SK-MEL-5 (cell line): ENCODE results near the gene DIP2A. TPM values are rescaled to one million over a fixed set of nuclear protein-coding genes. Genes with fewer than 3 reads are reported as not detected.
"Not testable (repeated sequence)": the region's sequence is repeated elsewhere in the genome, so short reads cannot be mapped to it uniquely, and the experiment has no call there.

Experiments used
- DNase-seq: peaks from one replicate; pipeline ENCODE4 v3.0.0-alpha.2; 2016; ENCODE audit warnings: low read depth, low spot score
- in situ Hi-C: cut with HindIII; loops from 2 replicates; pipeline ENCODE4 v1.10.0; 2016; ENCODE audit warnings: low sequenced_read_pairs, high pct_unique_total_duplicates, low pct_unique_long_range_greater_than_20kb
- total RNA-seq: library from RNA; depleted of rRNA; stranded (reverse); fragments of >200 nt; shearing (Covaris generic); gene quantifications from 2 replicates; pipeline ENCODE4 v1.2.3, GENCODE V29; 2014

The DIP2A gene
- total RNA-seq, 1 experiment from 2014 or later, result 8.7 TPM

GRCh38 chr21:46424039-46424591 is 34.6 kb upstream of the DIP2A start:
- no peak for DNase-seq
- in situ Hi-C loops, result no loop called here

- DNase-seq, result no peak
- in situ Hi-C loops, result no loop called here
These were observed 34.1 kb upstream of the DIP2A start for GRCh38 chr21:46424621-46425020.

- DNase-seq, result no peak
- in situ Hi-C loops, result no loop called here
These were observed 33.6 kb upstream of the DIP2A start for GRCh38 chr21:46425041-46425440.

GRCh38 chr21:46425571-46425970 is 33.1 kb upstream of the DIP2A start:
- DNase-seq, result no peak
- in situ Hi-C loops, result no loop called here

DNA sequence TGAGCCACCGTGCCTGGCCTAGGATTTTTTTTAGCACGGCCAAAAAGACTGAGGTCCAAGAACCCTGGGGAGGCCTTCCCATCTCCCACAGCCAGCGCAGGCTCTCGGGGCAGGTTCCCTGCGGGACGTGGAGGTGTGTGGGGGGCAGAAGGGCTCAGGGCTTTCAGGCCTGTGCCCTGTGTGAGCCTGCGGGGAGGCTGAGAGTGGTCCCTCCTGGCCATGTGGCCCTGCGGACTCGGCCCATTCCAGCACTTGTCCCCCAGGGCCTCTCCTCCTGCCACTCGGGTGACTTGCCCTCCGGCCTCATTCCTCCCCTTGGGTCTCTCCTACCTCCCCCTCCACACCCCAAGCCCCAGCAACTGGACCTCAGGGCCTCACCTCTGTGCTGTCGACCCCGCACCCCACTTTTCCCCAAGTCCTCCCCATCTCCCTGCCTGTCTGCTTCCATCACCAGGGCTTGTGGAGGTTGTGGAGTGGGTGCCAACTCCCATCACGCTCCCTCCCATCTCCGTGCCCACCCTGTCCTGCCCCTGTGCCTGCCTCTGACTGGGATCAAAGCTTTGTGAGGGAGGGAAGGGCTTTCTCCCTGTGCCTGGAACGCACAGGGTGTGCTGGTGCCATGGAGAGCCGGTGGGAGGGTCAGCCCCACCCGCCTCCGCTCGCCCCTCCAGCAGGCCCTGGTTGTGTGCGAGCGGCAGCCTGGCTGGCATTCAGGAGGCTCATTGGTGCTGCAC is 32.2 kb upstream of the DIP2A start:
- in situ Hi-C loops, result no loop called here
- no peak for DNase-seq

DNA sequence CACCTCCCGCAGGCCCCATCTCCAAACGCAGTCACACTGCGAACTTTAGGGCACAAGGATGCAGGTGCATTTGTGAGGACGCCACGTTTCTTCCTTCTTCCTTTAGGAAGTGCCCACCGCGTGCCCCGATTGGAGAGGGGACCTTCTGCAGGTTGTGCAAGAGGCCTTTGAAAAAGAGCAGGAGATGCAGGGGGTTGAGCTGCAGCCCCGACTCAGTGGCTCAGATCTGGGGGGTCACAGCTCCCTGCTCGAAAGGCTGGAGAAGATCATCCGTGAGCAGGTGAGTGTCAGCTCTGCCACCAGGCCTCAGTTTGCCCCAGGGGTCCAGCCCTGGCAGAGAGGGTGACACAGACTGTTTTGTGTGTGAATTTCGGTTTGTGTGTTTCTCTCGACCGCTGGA is 31.2 kb upstream of the DIP2A start:
- in situ Hi-C loops, result no loop called here

GRCh38 chr21:46428286-46428685 is 30.4 kb upstream of the DIP2A start:
- in situ Hi-C loops, result no loop called here
- no peak for DNase-seq

More for the DNA sequence above, 31.2 kb upstream of the DIP2A start:
- no peak for DNase-seq

- in situ Hi-C loops, result no loop called here
- no peak for DNase-seq
These were observed 29.5 kb upstream of the DIP2A start for GRCh38 chr21:46428987-46429710.

GRCh38 chr21:46429754-46430681 is 28.7 kb upstream of the DIP2A start:
- in situ Hi-C loops, result no loop called here
- no peak for DNase-seq

DNA sequence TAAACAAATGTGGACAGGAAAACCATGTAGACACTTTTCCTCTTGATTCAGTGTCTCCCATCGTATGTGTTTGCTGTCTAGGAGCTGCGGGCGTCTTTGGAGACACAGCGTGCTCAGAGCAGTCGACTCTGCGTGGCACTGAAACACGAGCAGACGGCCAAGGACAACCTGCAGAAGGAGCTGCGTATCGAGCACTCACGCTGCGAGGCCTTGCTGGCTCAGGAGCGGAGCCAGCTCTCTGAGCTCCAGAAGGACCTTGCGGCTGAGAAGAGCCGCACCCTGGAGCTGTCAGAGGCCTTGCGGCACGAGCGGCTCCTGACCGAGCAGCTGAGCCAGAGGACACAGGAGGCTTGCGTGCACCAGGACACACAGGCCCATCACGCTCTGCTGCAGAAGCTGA is 27.2 kb upstream of the DIP2A start:
- no peak for DNase-seq
- in situ Hi-C loops, result no loop called here

GRCh38 chr21:46431884-46432488 is 26.7 kb upstream of the DIP2A start:
- in situ Hi-C loops, result no loop called here
- no peak for DNase-seq

GRCh38 chr21:46433116-46433515 is 25.6 kb upstream of the DIP2A start:
- DNase-seq, in situ Hi-C loops: not testable (repeated sequence)

- DNase-seq, result no peak
- in situ Hi-C loops, result no loop called here
These were observed 24.3 kb upstream of the DIP2A start for GRCh38 chr21:46434322-46434958.

DNA sequence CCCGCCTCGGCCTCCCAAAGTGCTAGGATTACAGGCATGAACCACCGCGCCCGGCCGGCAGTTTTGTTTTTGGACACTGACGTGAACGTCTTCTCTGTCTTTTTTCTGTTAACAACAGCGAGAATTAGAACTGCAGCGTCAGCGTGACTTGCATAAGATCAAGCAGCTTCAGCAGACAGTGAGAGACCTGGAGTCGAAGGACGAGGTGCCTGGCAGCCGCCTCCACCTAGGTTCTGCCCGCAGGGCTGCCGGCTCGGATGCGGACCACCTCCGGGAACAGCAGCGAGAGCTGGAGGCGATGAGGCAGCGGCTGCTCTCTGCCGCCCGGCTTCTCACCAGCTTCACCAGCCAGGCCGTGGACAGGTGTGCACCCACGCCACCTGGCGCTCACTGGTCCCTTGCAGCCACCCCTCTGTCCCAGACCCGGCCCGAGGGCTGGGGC is 22.9 kb upstream of the DIP2A start:
- in situ Hi-C loops, result no loop called here
- no peak for DNase-seq

DNA sequence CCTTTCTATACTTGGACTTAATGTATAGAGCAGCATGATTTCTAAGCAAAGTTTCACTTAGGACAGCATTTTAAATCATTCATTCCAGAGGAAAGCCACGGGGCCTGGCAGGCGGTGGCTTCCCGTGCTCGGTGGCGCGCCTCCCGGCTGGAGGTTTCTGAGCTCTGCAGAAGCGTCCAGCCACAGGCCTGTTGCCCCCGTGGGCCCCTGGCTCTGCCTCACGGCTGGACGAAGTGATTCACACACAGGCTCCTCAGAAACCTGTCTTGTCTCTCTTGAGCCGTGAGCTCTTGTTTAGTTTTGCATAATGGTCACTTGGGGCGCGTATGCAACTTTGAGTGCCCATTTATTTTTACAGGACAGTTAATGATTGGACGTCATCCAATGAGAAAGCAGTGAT is 22.1 kb upstream of the DIP2A start:
- no peak for DNase-seq
- in situ Hi-C loops, result no loop called here

DNA sequence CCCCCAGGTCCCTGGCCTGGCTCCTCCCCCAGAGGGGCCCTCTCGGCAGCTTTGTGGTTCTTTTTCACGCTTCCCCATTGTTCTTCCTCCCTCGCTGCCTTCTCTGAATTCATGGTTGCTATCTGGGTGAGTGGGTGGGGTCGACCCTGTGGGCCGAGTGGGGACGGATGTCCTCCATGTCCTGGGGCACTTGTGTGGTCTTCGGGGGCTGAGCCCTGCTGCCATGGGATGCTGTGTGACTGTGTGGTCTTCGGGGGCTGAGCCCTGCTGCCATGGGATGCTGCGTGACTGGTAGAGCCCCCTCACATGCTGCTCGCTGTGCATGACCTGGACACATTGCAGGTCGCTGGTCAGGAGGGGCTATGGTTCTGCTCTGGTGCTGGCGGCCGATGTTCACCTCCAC is 21.6 kb upstream of the DIP2A start:
- DNase-seq, result no peak
- in situ Hi-C loops, result no loop called here

DNA sequence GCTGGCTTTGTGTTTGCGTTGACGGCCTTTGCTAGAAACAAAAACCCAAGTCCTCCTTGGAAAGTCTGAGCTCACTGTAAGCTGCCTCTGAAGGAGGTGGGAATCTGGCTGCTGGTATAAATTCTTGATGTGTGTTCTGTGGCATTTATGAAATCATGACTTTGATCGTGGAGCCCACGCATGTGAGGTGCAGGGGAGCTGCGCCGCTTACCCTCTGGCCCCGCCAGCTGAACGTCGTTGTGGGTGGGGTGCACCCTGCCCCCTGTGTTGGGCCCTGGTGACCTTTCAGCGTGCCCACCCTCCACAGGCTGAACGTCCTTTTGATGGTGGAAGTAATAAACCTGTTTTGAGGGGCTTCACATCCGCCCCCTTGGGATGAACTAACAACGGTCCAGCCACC is 21.2 kb upstream of the DIP2A start:
- in situ Hi-C loops, result no loop called here
- DNase-seq, result no peak
